Thyroid gland (tissue), 4 donors: ENCODE results near the gene DMAC2L. TPM values are rescaled to one million over a fixed set of nuclear protein-coding genes. Genes with fewer than 3 reads are reported as not detected.

ENCODE experiments used
- DNase-seq, 2 donors: peaks; one replicate each; pipeline ENCODE4 v3.0.0-alpha.2; 2019
- H3K27ac ChIP-seq, 3 donors: fragments of 200-600 bp; sonication (generic); 1 replicate in 2 of 3; 2 replicates in 1 of 3; pipeline ENCODE4 v1.5.1; 2016 to 2019; ENCODE audit warnings: mild to moderate bottlenecking in 1 of 3, moderate library complexity in 1 of 3
- H3K27me3 ChIP-seq: fragments of 200-600 bp; sonication (generic); one replicate; pipeline ENCODE4 v1.5.1; 2019
- H3K36me3 ChIP-seq, 2 donors: fragments of 200-600 bp; sonication (generic); one replicate each; pipeline ENCODE4 v1.5.1; 2016 to 2019
- H3K4me1 ChIP-seq, 2 donors: fragments of 200-600 bp; sonication (generic); one replicate each; pipeline ENCODE4 v1.5.1; 2017 to 2019
- H3K4me3 ChIP-seq, 3 donors: fragments of 200-600 bp; sonication (generic); replicated peaks in 1 of 3; 1 replicate in 2 of 3; 2 replicates in 1 of 3; pipeline ENCODE4 v1.5.1; 2016; ENCODE audit warnings: mild to moderate bottlenecking in 1 of 3
- H3K9me3 ChIP-seq: fragments of 200-600 bp; sonication (generic); one replicate; pipeline ENCODE4 v1.5.1; 2017
- CTCF ChIP-seq, 6 experiments: fragments of 200-600 bp in 3 of 6; fragments of 450-650 bp in 3 of 6; sonication (generic) in 3 of 6; IDR thresholded peaks; one replicate each; pipeline ENCODE4 v1.5.1; 2016 to 2019; ENCODE audit warnings: antibody characterized with exemption in 6 of 6, mild to moderate bottlenecking in 2 of 6, inconsistent platforms in 1 of 6, moderate library complexity in 1 of 6
- POLR2A ChIP-seq, 2 donors: fragments of 450-650 bp; IDR thresholded peaks; one replicate each; pipeline ENCODE4 v1.6.1; 2017; ENCODE audit warnings: antibody characterized with exemption in 2 of 2, mild to moderate bottlenecking in 2 of 2, moderate library complexity in 1 of 2
- WGBS, 2 donors: methylation state at CpG; one replicate each; pipeline ENCODE4 v1.1.5; 2017; 5-methylcytosine and 5-hydroxymethylcytosine counted together
- intact Hi-C: fragments of 100-400 bp; cut with DNase I; formaldehyde crosslinking; loops from one replicate; pipeline ENCODE4 v1.15.1; 2023
- total RNA-seq, 4 donors: library from RNA; depleted of rRNA; stranded (reverse); fragments of >200 nt; gene quantifications; one replicate each; pipeline ENCODE4 v1.2.3, GENCODE V29; 2016

DMAC2L gene
- total RNA-seq, 4 donors from 2014 or later = 15.2 to 44.2 (median 32.8) TPM

GRCh38 chr14:50272498-50272897 lies 39.6 kb upstream of the DMAC2L start:
- H3K4me1 ChIP-seq = no peaks in the 10 kb centered on the region
- no peaks in the 10 kb centered on the region for H3K36me3 ChIP-seq
- no peak overlapping the region for H3K27ac ChIP-seq
- H3K27me3 ChIP-seq = no peaks in the 10 kb centered on the region
- 94 to 100% methylated on average over 1 of the region's 1 CpG for WGBS, 2 donors
- intact Hi-C loops = no loop called here
- no peak for DNase-seq
- H3K9me3 ChIP-seq = no peaks in the 10 kb centered on the region
- no peak for TF ChIP-seq POLR2A (IDR thresholded peaks at IDR 0.05)
- no peak for TF ChIP-seq CTCF (IDR thresholded peaks at IDR 0.05)
- no peak overlapping the region for H3K4me3 ChIP-seq

- no peak for DNase-seq
- Histone ChIP-seq H3K27me3 (no peaks in the 10 kb centered on the region), H3K36me3 (no peaks in the 10 kb centered on the region), H3K4me1 (no peaks in the 10 kb centered on the region), H3K27ac (no peak overlapping the region), H3K9me3 (no peaks in the 10 kb centered on the region), H3K4me3 (no peak overlapping the region)
- TF ChIP-seq POLR2A (IDR thresholded peaks at IDR 0.05) (no peak), CTCF (IDR thresholded peaks at IDR 0.05) (no peak)
- intact Hi-C loops = no loop called here
Observed at GRCh38 chr14:50285861-50286260, 26.3 kb upstream of the DMAC2L start.

- 96 to 97% methylated on average over 5 of the region's 5 CpGs for WGBS, 2 donors
- no peak overlapping the region for H3K4me3 ChIP-seq
Observed at GRCh38 chr14:50288146-50288545, 24.0 kb upstream of the DMAC2L start.

GRCh38 chr14:50290306-50290705 lies 21.8 kb upstream of the DMAC2L start:
- H3K36me3 ChIP-seq = no peaks in the 10 kb centered on the region
- H3K27me3 ChIP-seq = no peaks in the 10 kb centered on the region
- no peaks in the 10 kb centered on the region for H3K9me3 ChIP-seq
- no peaks in the 10 kb centered on the region for H3K4me1 ChIP-seq
- H3K4me3 ChIP-seq = no peak overlapping the region
- 78 to 89% methylated on average over 5 of the region's 5 CpGs for WGBS, 2 donors
- H3K27ac ChIP-seq = no peak overlapping the region
- intact Hi-C loops = no loop called here
- DNase-seq = no peak
- TF ChIP-seq CTCF (IDR thresholded peaks at IDR 0.05) = no peak
- TF ChIP-seq POLR2A (IDR thresholded peaks at IDR 0.05) = no peak

More at GRCh38 chr14:50288146-50288545, 24.0 kb upstream of the DMAC2L start:
- no peaks in the 10 kb centered on the region for H3K27me3 ChIP-seq
- H3K36me3 ChIP-seq = no peaks in the 10 kb centered on the region
- H3K9me3 ChIP-seq = no peaks in the 10 kb centered on the region
- TF ChIP-seq POLR2A (IDR thresholded peaks at IDR 0.05) (no peak), CTCF (IDR thresholded peaks at IDR 0.05) (no peak)
- no peak for DNase-seq
- H3K27ac ChIP-seq = no peak overlapping the region
- intact Hi-C loops = no loop called here
- H3K4me1 ChIP-seq = no peaks in the 10 kb centered on the region

- Histone ChIP-seq H3K4me1 (peaks cover 5 to 9% of the 10 kb centered on the region in 2 donors), H3K27me3 (no peaks in the 10 kb centered on the region), H3K4me3 (no peak overlapping the region), H3K9me3 (no peaks in the 10 kb centered on the region), H3K36me3 (no peaks in the 10 kb centered on the region), H3K27ac (no peak overlapping the region)
- DNase-seq = no peak
- intact Hi-C loops = no loop called here
- 96% methylated on average over 2 of the region's 2 CpGs for WGBS, 2 donors
- no peak for TF ChIP-seq POLR2A (IDR thresholded peaks at IDR 0.05)
- TF ChIP-seq CTCF (IDR thresholded peaks at IDR 0.05) = no peak
Observed at GRCh38 chr14:50299585-50299984, 12.5 kb upstream of the DMAC2L start.
